Limb (tissue), 2 donors: Measurements from ENCODE around the gene VWA5A.

ENCODE experiments used
- DNase-seq, 2 donors: peaks; one replicate each; pipeline ENCODE4 v3.0.0-alpha.2; 2016; ENCODE audit errors: extremely low spot score in 2 of 2

Gene VWA5A, protein sequence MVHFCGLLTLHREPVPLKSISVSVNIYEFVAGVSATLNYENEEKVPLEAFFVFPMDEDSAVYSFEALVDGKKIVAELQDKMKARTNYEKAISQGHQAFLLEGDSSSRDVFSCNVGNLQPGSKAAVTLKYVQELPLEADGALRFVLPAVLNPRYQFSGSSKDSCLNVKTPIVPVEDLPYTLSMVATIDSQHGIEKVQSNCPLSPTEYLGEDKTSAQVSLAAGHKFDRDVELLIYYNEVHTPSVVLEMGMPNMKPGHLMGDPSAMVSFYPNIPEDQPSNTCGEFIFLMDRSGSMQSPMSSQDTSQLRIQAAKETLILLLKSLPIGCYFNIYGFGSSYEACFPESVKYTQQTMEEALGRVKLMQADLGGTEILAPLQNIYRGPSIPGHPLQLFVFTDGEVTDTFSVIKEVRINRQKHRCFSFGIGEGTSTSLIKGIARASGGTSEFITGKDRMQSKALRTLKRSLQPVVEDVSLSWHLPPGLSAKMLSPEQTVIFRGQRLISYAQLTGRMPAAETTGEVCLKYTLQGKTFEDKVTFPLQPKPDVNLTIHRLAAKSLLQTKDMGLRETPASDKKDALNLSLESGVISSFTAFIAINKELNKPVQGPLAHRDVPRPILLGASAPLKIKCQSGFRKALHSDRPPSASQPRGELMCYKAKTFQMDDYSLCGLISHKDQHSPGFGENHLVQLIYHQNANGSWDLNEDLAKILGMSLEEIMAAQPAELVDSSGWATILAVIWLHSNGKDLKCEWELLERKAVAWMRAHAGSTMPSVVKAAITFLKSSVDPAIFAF

DNA sequence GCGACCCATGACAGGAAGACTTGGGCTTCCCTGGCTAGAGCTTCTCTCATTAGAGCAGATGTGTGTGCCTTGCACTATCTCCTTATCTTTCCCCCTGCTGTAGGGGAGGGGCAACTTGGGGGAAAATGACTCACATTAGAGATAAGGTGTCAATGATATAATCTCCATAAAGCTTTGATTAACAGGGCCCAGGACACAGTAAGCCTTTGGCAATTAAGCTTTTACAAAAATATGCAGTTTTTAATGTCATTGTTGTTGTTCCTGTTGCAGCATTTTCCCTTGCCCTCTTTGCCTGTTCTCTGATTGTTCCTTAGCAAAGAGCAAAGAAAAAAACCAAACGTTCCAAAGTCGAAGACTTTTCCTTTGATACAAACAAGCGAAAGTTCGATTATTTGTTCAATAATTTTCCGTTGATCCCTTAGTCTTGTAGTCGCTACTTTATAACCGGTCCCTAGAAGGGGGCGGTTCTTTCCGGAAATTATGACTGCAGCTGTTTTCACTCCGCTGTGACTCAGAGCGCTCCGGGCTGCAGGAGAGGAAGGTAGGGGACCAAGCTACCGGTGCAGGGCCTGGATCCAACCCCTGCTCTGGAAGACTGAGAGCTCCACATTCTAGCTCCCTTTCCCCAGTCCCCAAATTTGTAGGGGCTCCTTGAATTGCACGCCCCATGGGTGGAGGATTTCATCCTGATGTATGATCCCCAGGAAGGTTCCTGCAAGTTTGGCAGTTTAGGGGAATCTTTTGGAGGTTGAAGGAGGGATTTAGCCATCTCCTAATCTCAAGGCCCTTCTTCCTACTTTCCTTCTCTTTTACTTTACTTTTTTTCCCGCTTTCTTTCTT, at the start of gene VWA5A:
Gene VWA5A, plus strand, starts transcription at position 509 of the 840 bp plus-strand sequence. CDS start 2,062 bp downstream, outside the sequence.
- peak; percentile 83 to 92 for DNase-seq

DNA sequence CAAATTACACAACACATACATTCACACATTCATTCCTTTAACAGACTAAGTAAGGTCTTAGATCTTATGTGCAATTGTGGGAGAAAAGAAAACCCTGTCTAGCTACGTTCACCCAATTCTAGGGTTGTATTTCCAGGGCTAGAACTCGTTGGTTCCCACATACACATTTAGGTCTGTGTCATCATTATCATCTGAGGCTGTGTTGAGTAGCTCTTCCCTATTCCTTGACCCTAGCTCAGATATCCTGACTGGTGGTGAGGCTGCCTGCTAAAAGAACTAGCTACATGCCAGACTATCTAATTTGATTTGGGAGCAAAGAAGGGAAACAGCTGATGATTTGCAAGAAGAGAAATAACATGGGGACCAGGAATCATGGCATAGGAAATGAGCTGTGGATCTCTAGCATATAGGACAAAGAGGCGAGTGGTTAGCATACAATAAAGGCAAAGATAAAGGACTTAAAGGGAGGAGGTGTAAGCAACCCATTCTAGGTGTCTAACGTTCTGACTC, 46.6 kb upstream of the VWA5A start:
- DNase-seq: no peak

DNA sequence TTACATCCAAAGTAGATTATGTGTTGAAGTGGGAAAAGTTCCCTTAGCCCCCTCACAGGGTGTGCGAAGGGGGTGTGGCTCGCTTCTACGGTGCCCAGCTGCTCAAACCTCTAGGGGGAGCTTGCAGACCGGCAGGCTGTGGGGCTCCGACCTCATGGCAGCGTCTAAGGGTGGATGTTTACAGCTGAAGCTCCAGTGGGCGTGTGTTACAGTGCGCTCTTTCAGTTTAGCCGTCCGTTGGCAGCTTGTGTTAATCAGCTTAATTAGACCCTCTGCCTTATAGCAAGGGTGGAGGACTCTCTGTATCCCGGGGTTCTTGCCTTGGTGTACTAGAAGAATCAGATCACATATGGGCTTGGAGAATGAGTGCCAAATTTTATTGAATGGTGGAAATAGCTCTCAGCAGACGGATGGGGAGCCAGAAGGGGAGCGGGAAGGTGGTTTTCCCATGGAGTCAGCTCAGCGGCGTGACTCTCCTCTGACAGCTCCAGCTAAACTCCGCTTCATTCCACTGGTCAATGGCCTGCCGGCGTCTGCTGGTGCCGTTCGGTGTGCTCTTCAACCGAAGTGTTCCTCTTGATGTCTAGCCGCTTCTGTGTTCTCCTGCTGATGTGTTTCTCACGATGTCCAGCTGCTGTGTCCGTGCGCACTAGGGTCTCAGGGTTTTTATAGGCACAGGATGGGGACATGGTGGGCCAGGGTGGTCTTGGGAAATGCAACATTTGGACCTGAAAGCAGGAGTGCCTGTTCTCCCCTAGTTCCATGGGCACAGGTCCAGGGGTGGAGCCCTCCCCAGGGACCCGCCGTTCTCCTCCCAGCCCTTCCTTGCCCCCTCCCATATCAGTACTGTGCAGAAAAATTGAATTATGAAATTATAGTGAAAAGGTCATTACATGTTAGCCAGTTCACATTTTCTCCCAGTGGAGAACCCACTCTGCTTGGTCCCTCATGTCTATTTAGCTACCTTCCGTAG, 45.5 kb upstream of the VWA5A start:
- peak; percentile 29 to 55 for DNase-seq

DNA sequence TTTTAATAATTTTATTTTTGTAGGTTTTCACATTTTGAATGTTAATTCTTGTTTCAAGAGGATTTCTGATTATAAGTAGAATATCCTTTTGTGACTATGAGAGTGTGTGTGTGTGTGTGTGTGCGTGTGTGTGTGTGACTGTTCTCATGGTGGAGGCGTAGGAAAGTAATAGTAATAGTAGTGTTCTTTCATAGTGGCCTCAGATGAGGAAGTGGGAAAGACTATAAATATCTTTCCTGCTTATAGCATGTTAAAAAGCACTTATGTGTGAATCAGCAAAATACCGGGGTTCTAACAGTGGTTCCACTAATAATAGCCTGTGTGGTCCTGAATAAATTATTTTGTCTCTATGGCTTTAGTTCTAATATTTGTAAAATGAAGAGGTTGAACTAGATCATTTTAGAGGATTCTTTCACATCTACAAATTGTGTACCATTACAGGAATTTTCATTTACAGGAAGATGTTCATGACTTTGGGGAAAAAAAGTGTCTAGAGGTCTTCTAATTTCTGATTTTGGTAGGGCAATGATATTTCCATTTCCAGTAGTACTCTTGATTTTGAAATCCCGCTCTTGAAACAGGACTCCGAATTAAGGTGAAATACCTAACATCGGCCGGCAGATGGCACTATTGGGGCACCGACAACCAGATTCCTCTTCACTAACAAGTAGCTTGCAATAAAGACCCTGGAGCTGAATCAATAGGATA, 44.2 kb upstream of the VWA5A start:
- DNase-seq: peak; percentile 74 to 86

DNA sequence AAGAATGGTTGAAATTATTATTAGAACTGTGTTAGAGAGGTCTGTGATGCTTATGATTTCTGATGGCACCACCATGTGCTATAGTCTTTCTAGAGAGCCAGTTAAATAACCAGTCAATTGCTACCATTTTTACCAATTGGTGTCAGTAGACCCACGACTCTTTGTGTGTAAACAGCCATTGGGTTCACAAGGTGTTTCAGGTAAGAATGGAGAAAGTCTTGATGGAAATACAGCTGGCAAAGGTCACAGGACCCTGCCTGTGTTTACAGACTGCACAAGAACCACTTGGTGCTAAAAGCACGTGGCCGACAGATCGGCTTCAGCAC, 43.7 kb upstream of the VWA5A start:
- no peak for DNase-seq

DNA sequence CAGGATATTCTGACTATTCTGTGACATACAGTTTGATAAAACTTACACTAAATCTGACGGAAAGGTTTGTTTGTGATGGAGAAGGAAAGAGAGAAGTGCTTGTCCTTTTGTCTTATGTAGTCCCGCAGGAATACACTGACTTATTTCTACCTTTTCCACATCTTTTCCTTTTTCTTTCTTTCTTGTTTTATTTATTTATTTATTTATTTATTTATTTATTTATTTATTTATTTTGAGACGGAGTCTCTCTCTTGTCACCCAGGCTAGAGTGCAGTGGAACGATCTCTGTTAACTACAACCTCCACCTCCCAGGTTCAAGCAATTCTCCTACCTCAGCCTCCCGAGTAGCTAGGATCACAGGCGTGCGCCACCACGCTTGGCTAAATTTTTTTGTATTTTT, 43.1 kb upstream of the VWA5A start:
- no peak for DNase-seq

DNA sequence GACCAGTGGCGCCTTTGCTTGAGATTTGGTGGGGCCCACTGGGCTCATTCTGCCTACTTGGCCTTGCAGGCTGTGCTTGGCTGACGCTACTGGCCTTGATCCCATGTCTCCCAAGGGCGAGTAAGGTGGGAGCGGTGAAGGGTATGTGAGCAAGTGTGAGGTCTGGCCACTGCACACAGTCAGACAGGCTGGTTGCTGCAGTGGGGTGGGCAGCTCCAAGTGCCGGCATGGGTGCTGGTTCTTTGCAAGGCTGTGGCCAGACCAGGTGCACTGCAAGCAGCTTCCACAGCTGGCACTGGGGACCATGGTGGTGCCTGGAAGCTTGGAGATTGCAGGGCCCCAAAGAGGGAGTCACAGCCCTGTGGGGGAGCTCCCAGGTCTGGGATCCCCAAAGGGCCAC, 40.7 kb upstream of the VWA5A start:
- DNase-seq: no peak

DNA sequence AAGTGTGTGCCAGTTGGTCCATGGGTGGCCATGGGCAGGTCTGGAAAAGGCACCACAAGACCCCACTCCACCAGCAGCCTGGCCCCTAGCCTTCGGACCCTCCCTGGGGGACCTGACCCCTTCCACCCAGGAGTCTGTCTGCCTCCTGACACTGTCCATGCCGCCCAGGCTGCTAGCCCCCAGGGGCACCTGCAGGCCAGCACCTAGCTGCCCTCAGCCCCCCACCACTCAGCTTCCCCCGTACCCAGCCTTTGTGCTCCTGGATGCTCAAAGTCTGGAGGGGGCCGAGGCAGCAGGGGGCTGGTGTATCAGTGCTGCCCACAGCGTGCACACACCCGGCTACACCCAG, 39.8 kb upstream of the VWA5A start:
- no peak for DNase-seq

DNA sequence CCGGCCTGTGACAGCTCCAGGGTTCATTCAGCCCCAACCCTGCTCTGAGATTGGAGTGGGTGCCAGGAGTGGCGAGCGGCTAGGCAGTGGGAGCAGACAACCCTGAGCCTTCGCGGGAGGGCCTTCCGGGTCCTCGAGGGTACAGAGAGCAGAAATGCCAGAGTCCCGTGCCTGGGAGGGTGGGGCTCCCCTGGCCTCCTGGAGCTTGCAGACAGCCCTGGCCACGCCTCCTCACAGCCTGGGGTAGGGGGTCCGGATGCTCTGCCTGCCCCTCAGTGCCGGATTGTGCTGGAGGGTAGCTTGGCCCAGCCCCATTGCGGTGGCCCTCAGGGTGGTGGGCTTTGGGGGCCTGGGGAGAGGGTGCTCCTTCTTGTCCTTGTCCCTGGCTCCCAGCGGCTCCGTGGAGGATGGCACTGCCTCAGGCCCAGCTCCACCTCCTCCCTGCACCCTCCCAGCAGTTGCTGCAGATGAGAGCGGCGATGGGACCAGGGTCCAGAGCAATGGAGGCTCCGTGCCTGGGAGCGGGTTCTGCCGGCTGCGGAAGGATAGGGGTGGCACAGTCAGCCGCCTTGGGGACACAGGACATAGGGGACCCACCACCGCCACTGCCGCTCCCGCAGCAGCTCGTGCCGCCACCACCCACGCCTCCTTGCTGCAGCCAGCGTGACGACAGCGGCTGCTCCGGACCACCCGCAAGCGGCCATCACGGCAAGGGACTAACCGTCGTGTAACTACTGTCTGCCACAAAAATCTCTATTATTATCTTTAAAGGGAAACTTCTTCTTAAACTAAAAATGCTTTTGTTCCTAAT, 39.2 kb upstream of the VWA5A start:
- peak; percentile 6 to 67 for DNase-seq

DNA sequence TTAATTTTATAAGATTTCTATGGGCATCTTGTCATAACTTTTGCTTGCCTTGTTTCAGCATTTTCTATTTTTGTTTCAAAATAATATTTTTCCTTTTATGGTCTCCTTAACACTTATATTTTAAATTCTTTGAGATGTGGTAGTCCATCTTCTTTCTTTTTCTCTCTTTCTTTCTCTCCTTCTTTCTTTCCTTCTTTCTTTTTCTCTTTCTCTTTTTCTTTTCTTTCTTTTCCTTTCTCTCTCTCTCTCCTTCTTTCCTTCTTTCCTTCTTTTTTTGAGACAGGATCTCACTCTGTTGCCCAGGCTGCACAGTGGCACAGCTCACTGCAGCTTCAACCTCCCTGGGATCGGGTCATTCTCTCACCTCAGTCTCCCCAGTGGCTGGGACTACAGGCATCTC, 38.0 kb upstream of the VWA5A start:
- no peak for DNase-seq

DNA sequence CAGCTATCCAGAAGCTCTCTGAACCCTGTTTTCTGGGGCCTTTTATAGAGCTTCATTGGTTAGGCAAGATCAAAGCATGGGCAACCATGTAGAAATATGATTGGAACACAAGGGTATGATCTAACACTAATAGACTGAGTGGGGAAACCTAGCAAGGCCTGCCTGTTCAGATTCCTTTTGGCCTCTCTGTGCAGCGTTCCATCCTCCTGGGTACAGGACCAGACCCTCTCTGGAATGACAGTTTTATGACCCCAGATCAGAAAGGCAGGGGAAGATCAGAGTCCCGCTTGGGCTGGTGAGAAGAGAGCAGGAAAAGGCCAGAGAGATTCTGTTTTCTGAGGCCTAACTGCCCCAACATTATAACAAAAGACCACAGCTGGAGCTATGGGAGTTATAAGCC, 36.7 kb upstream of the VWA5A start:
- DNase-seq: no peak

DNA sequence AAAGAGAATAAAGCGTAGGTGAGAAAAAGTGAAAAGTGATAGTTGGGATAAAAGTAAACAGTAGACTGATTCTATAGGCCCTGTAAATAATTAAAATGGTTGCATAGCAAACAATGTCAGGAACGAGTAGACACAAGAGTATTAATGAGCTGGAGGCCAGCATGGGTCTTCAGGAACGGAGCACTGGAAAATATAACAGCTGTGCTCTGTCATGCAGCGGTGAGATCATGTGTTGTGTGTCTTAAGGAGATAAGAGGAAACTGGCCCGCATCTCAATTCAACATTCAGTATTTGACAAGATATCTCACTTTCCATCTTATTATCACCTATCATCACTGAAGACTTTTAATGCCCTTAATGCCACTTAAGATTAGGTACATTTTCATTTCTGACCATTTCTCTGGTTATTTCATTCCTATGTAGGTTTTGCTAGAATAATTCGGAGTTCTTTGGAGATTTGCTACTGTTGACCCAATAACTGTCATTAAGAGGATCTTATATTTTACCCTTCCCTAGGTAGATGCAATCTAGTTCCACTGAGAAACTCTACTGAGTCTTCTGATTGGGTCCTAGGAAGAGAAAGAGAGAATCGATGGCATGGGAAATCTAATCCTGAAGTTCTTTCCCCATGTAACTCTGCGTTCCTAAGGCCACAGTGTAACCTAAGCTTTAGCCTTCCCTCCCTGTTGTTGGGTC, 35.5 kb upstream of the VWA5A start:
- no peak for DNase-seq

DNA sequence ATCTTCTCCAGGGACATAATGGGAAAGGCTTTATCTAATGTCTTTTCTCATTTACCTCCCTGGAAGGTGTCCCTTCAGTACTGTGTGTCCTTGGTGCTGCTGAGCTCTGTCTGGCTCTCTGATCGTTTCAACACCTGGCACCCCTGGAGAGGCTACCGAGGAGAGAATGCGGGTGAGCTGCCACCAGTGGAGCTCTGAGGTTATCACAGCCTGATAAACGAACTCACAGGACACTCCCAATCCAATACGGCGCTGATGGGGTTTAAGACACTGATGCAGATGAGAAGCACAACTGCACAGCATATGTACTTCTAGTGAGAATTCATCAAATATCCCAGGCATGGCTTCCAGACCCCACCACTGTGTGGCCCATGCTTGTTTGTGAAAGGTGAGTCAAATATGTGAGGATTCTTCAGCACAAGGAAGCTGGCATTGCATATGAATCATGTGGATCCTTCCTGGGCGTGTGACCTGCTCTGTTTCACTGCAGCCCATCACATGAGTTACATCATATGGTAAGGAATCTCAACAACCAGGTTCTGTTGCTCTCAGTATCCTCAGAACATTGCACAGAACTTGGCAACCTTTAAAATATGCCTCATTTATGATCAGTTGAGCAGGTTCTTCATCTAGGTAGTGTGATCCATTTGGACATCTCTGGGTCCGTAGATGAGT, 34.8 kb upstream of the VWA5A start:
- DNase-seq: no peak

DNA sequence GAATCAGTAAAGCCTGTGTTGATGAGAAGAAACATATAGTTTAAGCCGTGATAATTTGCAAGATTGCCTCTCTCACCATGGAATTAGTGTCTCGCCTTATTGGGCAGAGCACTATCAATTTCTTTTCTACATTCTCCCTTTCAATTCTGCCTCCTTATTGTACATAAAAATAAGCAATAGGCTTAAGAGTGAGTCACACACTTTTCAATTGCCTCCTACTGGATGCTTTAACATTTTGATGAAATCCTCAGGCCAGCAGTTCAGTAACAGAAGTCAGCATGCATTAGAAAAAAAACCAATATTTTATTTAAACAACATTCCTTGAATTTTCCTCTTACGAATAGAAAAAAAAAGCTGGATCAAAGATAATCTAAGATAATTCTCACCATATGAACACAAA, 33.8 kb upstream of the VWA5A start:
- no peak for DNase-seq

DNA sequence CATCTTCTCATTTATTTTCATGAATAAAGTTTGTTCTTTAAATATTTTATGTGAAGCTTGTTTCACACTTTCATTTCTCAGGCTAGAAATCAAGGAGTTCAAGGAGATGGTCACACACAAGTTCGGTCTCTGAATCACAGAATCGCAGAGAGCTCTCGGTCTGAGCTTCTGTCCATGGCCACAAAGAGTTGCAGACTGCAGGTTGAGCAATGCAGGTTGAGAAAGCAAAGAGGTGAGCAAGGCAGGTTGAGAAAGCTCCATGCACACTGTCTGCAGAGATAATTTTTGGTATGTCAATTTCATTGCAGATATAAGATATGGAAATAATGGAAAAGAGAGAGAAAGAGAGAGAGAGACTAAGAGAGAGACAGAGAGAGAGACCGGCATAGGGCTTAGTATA, 32.9 kb upstream of the VWA5A start:
- no peak for DNase-seq

DNA sequence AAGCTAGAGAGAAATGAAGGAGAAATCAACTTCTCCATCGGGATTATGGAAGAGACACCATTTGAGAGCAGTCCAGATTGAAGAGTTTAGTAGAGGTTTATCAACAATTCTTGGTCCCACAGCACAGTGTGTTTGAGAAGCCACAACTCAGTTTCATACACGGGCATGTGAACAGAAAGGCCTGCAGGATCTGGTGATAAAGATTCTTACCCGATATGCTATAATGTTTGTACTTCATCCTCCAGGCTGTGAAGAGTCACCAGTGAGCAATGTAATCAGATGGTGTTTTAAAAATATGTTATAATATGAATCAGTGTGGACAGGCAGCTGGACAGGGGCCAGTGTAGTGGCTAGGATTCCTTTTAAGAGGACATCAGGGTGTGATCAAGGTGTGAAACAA, 29.7 kb upstream of the VWA5A start:
- DNase-seq: no peak

DNA sequence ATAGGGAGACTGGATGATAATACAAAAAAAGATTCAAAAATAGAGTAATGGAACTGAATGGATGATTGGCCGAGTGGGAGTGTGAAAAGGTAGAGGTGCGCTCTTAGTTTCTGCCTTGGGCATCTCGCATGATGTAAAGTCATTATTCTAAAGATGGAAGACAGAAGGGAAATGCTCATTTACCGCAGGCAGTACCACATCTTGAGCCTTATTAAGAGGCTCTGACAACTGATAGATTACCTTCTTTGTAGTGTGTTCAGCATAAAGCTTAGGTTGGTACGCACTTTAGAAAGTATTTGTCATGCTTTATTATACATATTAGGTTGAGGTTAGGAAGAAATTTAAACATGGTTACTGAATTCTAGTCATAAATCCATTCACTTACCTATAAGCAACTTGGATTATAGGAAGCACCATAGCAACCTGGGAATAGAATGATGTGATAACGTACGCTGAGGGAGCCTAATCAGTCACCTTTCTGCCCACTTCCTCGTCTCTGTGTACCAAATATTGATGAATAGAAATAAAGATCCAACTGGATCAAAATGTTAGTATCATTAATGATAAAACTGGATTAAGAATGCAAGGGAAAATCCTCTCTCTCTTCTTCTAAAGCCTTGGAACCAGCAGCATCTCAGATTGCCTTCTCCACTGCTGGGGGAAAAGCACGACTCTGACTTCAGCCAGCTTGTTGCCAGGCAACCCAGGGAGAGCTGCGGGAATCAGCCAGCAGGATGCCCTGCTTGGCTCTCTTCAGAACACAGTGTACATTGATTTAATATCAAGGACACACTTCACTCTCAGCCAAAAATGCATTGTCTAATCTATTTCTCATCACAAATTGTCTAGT, 29.0 kb upstream of the VWA5A start:
- peak in 1 of 2 donors; percentile 64 for DNase-seq
